PC-9 (cell line): ENCODE data around the gene C5orf34. TPM values are rescaled to one million over a fixed set of nuclear protein-coding genes. Genes with fewer than 3 reads are reported as not detected.
"Not testable (repeated sequence)": the region's sequence is repeated elsewhere in the genome, so short reads cannot be mapped to it uniquely, and the experiment has no call there.

ENCODE experiments used
- BruUV-seq: library from RNA; stranded (reverse); fragments of 400-500 nt; replicated peaks from 2 replicates; lab custom pipeline; 2021; lab: Mats Ljungman, UMichigan
- CTCF ChIA-PET: fragments of 300-600 bp; sonication (Branson Sonifier 250); formaldehyde crosslinking; loops from one replicate; lab custom pipeline; 2022; ENCODE audit warnings: antibody characterized with exemption; lab: Charles Lee
- POLR2A ChIA-PET: fragments of 300-600 bp; sonication (Branson Sonifier 250); formaldehyde crosslinking; loops from one replicate; lab custom pipeline; 2022; ENCODE audit warnings: antibody characterized with exemption; ENCODE audit not compliant: unreplicated experiment; lab: Charles Lee
- DNase-seq, 2 experiments: peaks; one replicate each; pipeline versions ENCODE4 v3.0.0 to v3.0.0-alpha.2; 2015 to 2022; ENCODE audit warnings: mixed read lengths in 1 of 2
- H2AFZ ChIP-seq: fragments of 200-600 bp; sonication (generic); 2 replicates; pipeline ENCODE4 v1.8.1; 2017; ENCODE audit warnings: antibody characterized with exemption
- H3F3A ChIP-seq: fragments of 200-600 bp; sonication (generic); 2 replicates; pipeline ENCODE4 v1.8.1; 2017; ENCODE audit warnings: antibody characterized with exemption, mild to moderate bottlenecking, low read depth; ENCODE audit not compliant: insufficient read depth
- H3K27ac ChIP-seq: fragments of 200-600 bp; sonication (generic); 2 replicates; pipeline ENCODE4 v1.6.1; 2016; ENCODE audit warnings: mixed run types
- H3K27me3 ChIP-seq: fragments of 200-600 bp; sonication (generic); 2 replicates; pipeline ENCODE4 v1.6.1; 2016; ENCODE audit warnings: low read depth, mixed run types; ENCODE audit not compliant: insufficient read depth
- H3K36me3 ChIP-seq: fragments of 200-600 bp; sonication (generic); 2 replicates; pipeline ENCODE4 v1.6.1; 2016; ENCODE audit warnings: low read depth, mixed run types
- H3K4me1 ChIP-seq: fragments of 200-600 bp; sonication (generic); replicated peaks from 2 replicates; pipeline ENCODE4 v1.6.1; 2016; ENCODE audit warnings: mixed run types; ENCODE audit not compliant: insufficient read depth
- H3K4me2 ChIP-seq: fragments of 200-600 bp; sonication (generic); 2 replicates; pipeline ENCODE4 v1.6.1; 2017; ENCODE audit warnings: mixed run types
- H3K4me3 ChIP-seq: fragments of 200-600 bp; sonication (generic); 2 replicates; pipeline ENCODE4 v1.6.1; 2016; ENCODE audit warnings: mixed run types
- H3K79me2 ChIP-seq: fragments of 200-600 bp; sonication (generic); 2 replicates; pipeline ENCODE4 v1.6.1; 2017; ENCODE audit warnings: low read depth, mixed run types
- H3K9me2 ChIP-seq: fragments of 200-600 bp; sonication (generic); 2 replicates; pipeline ENCODE4 v1.8.1; 2017; ENCODE audit warnings: mild to moderate bottlenecking; ENCODE audit not compliant: insufficient read depth
- H3K9me3 ChIP-seq: fragments of 200-600 bp; sonication (generic); 2 replicates; pipeline ENCODE4 v1.8.1; 2016; ENCODE audit warnings: low read depth; ENCODE audit not compliant: insufficient read depth
- H4K20me1 ChIP-seq: fragments of 200-600 bp; sonication (generic); 2 replicates; pipeline ENCODE4 v1.8.1; 2017; ENCODE audit not compliant: insufficient read depth
- EZH2 ChIP-seq: fragments of 200-600 bp; sonication (generic); IDR thresholded peaks from 2 replicates; pipeline ENCODE4 v1.8.0; 2017; ENCODE audit warnings: antibody characterized with exemption, low read depth
- intact Hi-C: fragments of 100-400 bp; cut with micrococcal nuclease; formaldehyde crosslinking; loops from one replicate; pipeline ENCODE4 v1.10.0; 2022; ENCODE audit not compliant: unreplicated experiment
- total RNA-seq: library from RNA; stranded (reverse); gene quantifications from 2 replicates; pipeline ENCODE4 v1.2.3, GENCODE V29; 2021
- TF ChIP-seq, protein P1 (sequence below): fragments of 200-600 bp; sonication (generic); conservative IDR thresholded peaks from 2 replicates; pipeline ENCODE4 v1.6.1; 2017; ENCODE audit warnings: mixed run types, antibody characterized with exemption, mild to moderate bottlenecking, moderate library complexity

Gene C5orf34
- total RNA-seq, 1 experiment from 2014 or later: 22.6 TPM

DNA sequence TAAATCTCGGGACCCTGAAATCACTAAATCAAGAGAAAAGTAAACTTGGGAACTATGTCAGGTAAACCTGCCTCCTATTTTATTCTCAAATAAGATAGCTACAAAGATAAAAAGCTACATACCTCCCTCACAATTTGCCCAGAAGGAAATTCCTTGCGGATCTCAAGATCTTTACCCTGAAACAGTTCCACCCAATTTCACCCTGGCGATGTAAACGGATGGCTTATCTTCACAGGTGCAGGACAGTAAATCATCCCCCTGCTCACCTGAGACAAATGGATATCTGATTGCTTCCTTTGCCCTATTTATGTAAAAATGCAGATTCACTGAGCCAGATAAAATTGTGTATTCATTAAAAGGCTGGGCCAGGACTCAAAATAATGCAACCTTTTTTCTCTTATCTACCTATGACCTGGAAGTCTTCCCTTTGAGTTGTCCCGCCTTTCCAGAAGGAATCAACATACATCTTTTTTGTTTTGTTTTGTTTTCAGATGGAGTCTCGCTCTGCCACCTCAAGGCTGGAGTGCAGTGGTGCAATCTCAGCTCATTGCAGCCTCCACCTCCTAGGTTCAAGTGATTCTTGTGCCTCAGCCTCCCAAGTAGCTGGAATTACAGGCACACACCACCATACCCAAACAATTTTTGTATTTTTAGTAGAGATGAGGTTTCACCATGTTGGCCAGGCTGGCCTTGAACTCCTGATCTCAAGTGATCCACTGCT, 45.1 kb downstream of the C5orf34 start:
- H3K79me2 ChIP-seq: 0 out of 2 replicates have a peak, but pooled peaks cover 5% of the 10 kb centered on the region
- no peak overlapping the region for H3K27ac ChIP-seq
- POLR2A ChIA-PET: interaction anchor here (0.6 kb wide), 1 partner anchor 92 kb away, joined by 5 read pairs; no protein-coding TSS in a partner anchor
- peaks cover 13% of the 10 kb centered on the region for H3K9me3 ChIP-seq
- no peak overlapping the region for H3K4me3 ChIP-seq
- peaks cover 37% of the 10 kb centered on the region for H3K36me3 ChIP-seq
- H3K9me2 ChIP-seq: no peaks in the 10 kb centered on the region
- H2AFZ ChIP-seq: no peak overlapping the region
- H3F3A ChIP-seq: no peaks in the 10 kb centered on the region
- no peak for DNase-seq
- H3K27me3 ChIP-seq: no peaks in the 10 kb centered on the region
- no TSS peak for BruUV-seq
- intact Hi-C loops: no loop called here
- TF ChIP-seq EZH2: no peak
- TF ChIP-seq, protein P1, sequence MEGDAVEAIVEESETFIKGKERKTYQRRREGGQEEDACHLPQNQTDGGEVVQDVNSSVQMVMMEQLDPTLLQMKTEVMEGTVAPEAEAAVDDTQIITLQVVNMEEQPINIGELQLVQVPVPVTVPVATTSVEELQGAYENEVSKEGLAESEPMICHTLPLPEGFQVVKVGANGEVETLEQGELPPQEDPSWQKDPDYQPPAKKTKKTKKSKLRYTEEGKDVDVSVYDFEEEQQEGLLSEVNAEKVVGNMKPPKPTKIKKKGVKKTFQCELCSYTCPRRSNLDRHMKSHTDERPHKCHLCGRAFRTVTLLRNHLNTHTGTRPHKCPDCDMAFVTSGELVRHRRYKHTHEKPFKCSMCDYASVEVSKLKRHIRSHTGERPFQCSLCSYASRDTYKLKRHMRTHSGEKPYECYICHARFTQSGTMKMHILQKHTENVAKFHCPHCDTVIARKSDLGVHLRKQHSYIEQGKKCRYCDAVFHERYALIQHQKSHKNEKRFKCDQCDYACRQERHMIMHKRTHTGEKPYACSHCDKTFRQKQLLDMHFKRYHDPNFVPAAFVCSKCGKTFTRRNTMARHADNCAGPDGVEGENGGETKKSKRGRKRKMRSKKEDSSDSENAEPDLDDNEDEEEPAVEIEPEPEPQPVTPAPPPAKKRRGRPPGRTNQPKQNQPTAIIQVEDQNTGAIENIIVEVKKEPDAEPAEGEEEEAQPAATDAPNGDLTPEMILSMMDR: no peak
- H3K4me2 ChIP-seq: no peak overlapping the region
- H3K4me1 ChIP-seq: no peaks in the 10 kb centered on the region
- H4K20me1 ChIP-seq: no peaks in the 10 kb centered on the region; the same call in 1 of the 2 replicates
- CTCF ChIA-PET: no interaction called here

DNA sequence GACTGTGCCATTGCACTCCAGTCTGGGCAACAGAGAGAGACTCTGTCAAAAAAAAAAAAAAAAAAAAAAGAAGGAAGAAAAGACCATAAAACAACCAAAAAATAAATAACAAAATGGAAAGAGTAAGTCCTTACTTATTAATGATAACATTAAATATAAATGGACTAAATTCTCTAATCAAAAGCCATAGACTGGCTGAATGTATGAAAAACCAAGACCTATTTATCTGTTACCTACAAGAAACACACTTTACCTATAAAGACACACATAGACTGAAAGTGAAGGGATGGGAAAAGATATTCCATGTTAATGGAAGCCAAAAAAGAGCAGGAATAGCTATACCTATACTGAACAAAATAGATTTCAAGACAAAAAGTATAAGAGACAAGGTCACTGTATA, 47.8 kb downstream of the C5orf34 start:
- Histone ChIP-seq H3K36me3 (peaks cover 32% of the 10 kb centered on the region), H3K9me3 (peaks cover 13% of the 10 kb centered on the region), H3K27me3 (no peaks in the 10 kb centered on the region), H3K4me1 (no peaks in the 10 kb centered on the region), H3F3A (no peaks in the 10 kb centered on the region), H3K27ac (no peak overlapping the region), H3K4me2 (no peak overlapping the region), H2AFZ (no peak overlapping the region), H3K9me2 (no peaks in the 10 kb centered on the region), H3K79me2 (0 out of 2 replicates have a peak, but pooled peaks cover 5% of the 10 kb centered on the region), H4K20me1 (peaks cover 3% of the 10 kb centered on the region; the same call in 1 of the 2 replicates), H3K4me3 (no peak overlapping the region)
- DNase-seq: no peak
- intact Hi-C loops: no loop called here
- TF ChIP-seq EZH2: no peak
- TF ChIP-seq, protein P1: no peak
- ChIA-PET CTCF (no interaction called here), POLR2A (no interaction called here)
- BruUV-seq: no TSS peak

DNA sequence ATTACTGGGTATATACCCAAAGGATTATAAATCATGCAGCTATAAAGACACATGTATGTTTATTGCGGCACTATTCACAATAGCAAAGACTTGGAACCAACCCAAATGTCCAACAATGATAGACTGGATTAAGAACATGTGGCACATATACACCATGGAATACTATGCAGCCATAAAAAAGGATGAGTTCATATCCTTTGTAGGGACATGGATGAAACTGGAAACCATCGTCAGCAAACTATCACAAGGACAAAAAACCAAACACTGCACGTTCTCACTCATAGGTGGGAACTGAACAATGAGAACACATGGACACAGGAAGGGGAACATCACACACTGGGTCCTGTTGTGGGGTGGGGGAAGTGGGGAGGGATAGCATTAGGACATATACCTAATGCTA, 49.5 kb downstream of the C5orf34 start:
- POLR2A ChIA-PET, H3K27ac ChIP-seq, intact Hi-C loops, H3F3A ChIP-seq, H3K4me2 ChIP-seq, H3K27me3 ChIP-seq, H3K4me1 ChIP-seq, H4K20me1 ChIP-seq, H3K4me3 ChIP-seq, CTCF ChIA-PET, DNase-seq, H2AFZ ChIP-seq, H3K9me2 ChIP-seq, BruUV-seq, H3K79me2 ChIP-seq: not testable (repeated sequence)
- Histone ChIP-seq H3K9me3 (peaks cover 13% of the 10 kb centered on the region), H3K36me3 (peaks cover 27% of the 10 kb centered on the region)
